Activated CD8-positive, alpha-beta T cell treated with anti-CD3 and anti-CD28 coated beads for 36 hours (primary cell): ENCODE measurements around the gene ATPAF2. TPM values are rescaled to one million over a fixed set of nuclear protein-coding genes. Genes with fewer than 3 reads are reported as not detected.

Source experiments
- ATAC-seq: fragments of 200-7000 bp; cut with Tn5 transposase; one replicate; pipeline ENCODE4 v1.10.0; 2021; ENCODE audit warnings: mild to moderate bottlenecking, moderate library complexity
- CTCF ChIA-PET: fragments of 350-600 bp; sonication (Branson Sonifier 250); formaldehyde crosslinking; loops from one replicate; lab custom pipeline; 2021; ENCODE audit warnings: antibody characterized with exemption; lab: Charles Lee
- POLR2A ChIA-PET: fragments of 350-600 bp; sonication (Branson Sonifier 250); formaldehyde crosslinking; loops from one replicate; lab custom pipeline; 2021; ENCODE audit warnings: antibody characterized with exemption; lab: Charles Lee
- DNase-seq: peaks from one replicate; pipeline ENCODE4 v3.0.0-alpha.2; 2020
- H3K27ac Mint-ChIP-seq: one replicate; pipeline ENCODE4 v1.8.0; 2021; ENCODE audit warnings: mild to moderate bottlenecking, mixed read lengths
- H3K27me3 Mint-ChIP-seq: one replicate; pipeline ENCODE4 v1.8.0; 2021; ENCODE audit warnings: mixed read lengths
- H3K36me3 Mint-ChIP-seq: one replicate; pipeline ENCODE4 v1.8.0; 2021; ENCODE audit warnings: low read depth, mixed read lengths
- H3K4me1 Mint-ChIP-seq: one replicate; pipeline ENCODE4 v1.8.0; 2021; ENCODE audit warnings: low read depth, mixed read lengths
- H3K4me3 Mint-ChIP-seq: one replicate; pipeline ENCODE4 v1.8.0; 2021; ENCODE audit warnings: mild to moderate bottlenecking, moderate library complexity, mixed read lengths
- H3K9me3 Mint-ChIP-seq: one replicate; pipeline ENCODE4 v1.8.0; 2021; ENCODE audit warnings: mixed read lengths
- intact Hi-C: fragments of 100-400 bp; cut with micrococcal nuclease; formaldehyde crosslinking; loops from one replicate; pipeline ENCODE4 v1.10.0; 2022
- total RNA-seq, 2 experiments: library from RNA; stranded (reverse); gene quantifications; one replicate each; pipeline ENCODE4 v1.2.3, GENCODE V29; 2021
- TF ChIP-seq, protein P1 (sequence below): fragments of 200-600 bp; IDR thresholded peaks from one replicate; pipeline ENCODE4 v1.8.0; 2022; ENCODE audit warnings: antibody characterized with exemption, mild to moderate bottlenecking

ATPAF2 gene
- total RNA-seq, 2 experiments from 2014 or later, result 28.5 to 29.7 TPM

DNA sequence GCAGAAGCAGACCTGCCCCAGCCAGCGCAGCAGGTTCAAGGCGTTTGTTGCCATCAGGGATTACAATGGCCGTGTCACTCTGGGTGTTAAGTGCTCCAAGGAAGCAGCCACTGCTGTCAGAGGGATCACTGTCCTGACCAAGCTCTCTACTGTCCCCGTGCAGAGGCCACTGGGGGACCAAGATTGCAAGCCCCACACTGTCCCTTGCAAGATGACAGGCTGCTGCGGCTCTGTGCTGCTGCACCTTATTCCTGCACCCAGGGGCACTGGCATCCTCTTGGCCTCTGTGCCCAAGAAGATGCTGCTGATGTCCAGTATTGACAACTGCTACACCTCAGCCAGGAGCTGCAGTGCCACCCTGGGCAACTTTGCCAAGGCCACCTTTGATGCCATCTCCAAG, 27.7 kb downstream of the ATPAF2 start:
- H3K27ac Mint-ChIP-seq, result no peak overlapping the region
- TF ChIP-seq, protein P1, sequence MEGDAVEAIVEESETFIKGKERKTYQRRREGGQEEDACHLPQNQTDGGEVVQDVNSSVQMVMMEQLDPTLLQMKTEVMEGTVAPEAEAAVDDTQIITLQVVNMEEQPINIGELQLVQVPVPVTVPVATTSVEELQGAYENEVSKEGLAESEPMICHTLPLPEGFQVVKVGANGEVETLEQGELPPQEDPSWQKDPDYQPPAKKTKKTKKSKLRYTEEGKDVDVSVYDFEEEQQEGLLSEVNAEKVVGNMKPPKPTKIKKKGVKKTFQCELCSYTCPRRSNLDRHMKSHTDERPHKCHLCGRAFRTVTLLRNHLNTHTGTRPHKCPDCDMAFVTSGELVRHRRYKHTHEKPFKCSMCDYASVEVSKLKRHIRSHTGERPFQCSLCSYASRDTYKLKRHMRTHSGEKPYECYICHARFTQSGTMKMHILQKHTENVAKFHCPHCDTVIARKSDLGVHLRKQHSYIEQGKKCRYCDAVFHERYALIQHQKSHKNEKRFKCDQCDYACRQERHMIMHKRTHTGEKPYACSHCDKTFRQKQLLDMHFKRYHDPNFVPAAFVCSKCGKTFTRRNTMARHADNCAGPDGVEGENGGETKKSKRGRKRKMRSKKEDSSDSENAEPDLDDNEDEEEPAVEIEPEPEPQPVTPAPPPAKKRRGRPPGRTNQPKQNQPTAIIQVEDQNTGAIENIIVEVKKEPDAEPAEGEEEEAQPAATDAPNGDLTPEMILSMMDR, result no peak
- DNase-seq (no peak), ATAC-seq (no peak)
- no peaks in the 10 kb centered on the region for H3K9me3 Mint-ChIP-seq
- ChIA-PET CTCF (no interaction called here), POLR2A (no interaction called here)
- H3K4me1 Mint-ChIP-seq, result peaks cover 6% of the 10 kb centered on the region
- no peaks in the 10 kb centered on the region for H3K27me3 Mint-ChIP-seq
- H3K4me3 Mint-ChIP-seq, result no peak overlapping the region
- intact Hi-C loops, result no loop called here
- peaks cover 5% of the 10 kb centered on the region for H3K36me3 Mint-ChIP-seq

DNA sequence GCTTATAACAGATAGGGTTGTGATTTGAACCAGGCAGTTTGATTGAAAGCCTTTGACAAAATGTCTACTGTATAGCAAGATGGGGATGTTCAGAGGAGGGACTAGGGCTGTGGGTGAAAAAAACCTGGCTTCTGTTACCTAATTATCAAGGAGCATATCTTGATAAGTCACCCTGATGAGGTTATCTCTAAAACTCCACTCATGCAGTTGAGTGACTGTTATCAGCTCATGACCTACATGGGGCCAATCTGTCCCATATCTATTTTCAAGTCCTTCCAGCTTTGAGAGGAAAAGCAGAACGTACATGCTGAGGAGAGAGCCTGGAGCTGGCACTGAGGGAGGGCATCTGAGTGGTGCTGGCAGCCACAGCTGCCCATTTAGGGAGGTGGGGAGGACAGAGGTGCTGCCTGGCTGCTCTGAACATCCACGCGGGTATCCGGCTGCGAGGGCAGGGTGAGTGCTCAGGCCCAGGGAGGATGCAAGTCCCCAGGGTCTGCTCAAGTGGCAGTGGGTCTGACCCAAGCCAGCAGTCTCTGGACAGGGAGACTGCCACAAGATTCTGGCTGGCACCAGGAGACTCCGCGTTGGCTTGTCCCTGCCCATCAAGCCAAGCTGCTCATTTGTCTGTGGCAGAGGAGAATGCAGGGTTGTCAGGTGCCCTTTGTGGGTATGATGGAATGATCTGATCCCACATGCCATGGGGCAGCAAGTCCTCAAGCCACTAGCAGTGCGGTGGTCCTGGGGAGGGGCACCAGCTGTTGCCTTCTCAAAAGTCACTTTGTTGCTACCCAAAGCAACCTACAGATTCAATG, 29.2 kb downstream of the ATPAF2 start:
- H3K9me3 Mint-ChIP-seq, result no peaks in the 10 kb centered on the region
- intact Hi-C loops, result no loop called here
- ChIA-PET CTCF (interaction anchor here (1.9 to 2.7 kb wide), 2 partner anchors 24 kb away, joined by 4 to 9 read pairs; no protein-coding TSS in a partner anchor), POLR2A (no interaction called here)
- H3K4me3 Mint-ChIP-seq, result no peak overlapping the region
- no peaks in the 10 kb centered on the region for H3K27me3 Mint-ChIP-seq
- no peak for ATAC-seq
- H3K4me1 Mint-ChIP-seq, result peaks cover 6% of the 10 kb centered on the region
- no peak for DNase-seq
- H3K36me3 Mint-ChIP-seq, result peaks cover 4% of the 10 kb centered on the region
- TF ChIP-seq, protein P1, result no peak
- no peak overlapping the region for H3K27ac Mint-ChIP-seq

DNA sequence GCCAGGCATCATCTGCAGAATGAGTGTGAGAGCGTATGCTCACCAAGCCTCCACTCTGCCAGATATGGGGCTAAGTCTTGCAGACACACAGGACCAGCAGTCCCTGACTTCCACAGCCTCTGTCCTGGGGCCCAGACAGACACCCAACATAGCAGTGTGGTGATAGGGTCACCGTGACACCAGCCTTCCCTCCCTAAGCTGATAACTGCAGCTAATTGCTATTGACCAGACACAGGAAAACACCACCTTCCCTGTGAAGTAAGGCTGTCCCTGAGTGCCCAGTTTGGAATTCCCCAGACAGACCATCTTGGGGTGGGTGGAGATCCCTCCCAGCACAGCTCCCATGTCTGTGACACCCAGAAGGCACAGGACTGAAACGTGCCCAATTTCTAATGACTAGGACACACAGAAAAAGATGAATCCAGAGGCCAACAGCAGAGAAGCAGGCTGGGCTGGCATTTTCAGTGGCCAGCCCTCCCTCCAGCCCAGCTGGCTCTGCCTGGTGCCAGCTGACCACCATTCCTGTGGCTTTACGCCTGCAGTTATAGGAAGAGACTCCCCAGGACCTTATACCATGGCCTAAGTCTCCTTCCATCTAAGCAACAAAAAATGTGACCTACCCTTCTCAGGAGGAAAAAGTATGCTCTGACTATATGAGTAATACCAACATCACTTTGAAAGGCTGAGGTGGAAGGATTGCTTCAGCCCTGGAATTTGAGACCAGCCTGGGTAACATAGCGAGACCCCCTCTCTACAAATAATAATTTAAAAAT, 30.3 kb downstream of the ATPAF2 start:
- intact Hi-C loops, result no loop called here
- Mint-ChIP-seq H3K36me3 (peaks cover 4% of the 10 kb centered on the region), H3K4me3 (no peak overlapping the region), H3K4me1 (no peaks in the 10 kb centered on the region), H3K27ac (no peak overlapping the region), H3K9me3 (no peaks in the 10 kb centered on the region), H3K27me3 (no peaks in the 10 kb centered on the region)
- no peak for ATAC-seq
- TF ChIP-seq, protein P1, result no peak
- no peak for DNase-seq
- ChIA-PET CTCF (interaction anchor here (1.9 to 2.7 kb wide), 2 partner anchors 23 to 25 kb away, joined by 4 to 9 read pairs; no protein-coding TSS in a partner anchor), POLR2A (no interaction called here)

DNA sequence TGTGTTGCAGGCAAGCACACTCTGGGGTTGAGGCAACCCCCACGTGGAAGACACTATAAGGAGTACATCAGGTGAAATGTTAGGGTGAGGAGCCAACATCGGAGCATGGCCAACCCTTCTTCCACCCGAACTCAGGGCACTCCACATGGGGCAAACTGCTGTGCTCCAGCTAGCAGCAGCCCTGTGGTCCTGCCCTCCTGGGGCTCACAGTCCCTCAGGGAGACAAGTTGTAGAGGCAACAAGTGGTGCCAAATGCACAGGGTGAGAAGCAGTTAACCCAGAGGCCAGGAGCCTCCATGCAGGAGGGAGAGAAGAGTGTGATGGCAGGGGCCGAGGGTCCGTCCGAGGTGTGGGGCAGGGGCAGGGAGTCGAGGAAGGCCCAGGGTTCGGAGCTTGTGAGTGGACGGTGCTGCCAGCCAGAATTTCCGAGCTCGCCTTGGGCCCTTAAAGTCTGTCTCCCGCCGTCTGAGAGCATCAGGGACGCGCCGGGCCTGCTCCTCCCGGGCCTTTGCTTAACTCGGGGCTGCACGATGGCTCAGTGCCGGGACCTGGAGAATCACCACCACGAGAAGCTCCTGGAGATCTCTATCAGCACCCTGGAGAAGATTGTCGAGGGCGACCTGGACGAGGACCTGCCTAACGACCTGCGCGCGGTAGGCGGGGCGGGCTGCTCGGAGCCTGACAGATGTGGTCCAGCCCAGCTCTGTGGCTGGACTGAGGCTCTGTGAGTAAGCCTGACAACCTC, 32.3 kb downstream of the ATPAF2 start:
- Mint-ChIP-seq H3K27ac (no peak overlapping the region), H3K36me3 (peaks cover 2% of the 10 kb centered on the region), H3K9me3 (no peaks in the 10 kb centered on the region), H3K27me3 (no peaks in the 10 kb centered on the region), H3K4me3 (no peak overlapping the region), H3K4me1 (no peaks in the 10 kb centered on the region)
- intact Hi-C loops, result no loop called here
- ChIA-PET CTCF (interaction anchor here (1.4 kb wide), 1 partner anchor 12 kb away, joined by 3 read pairs; no protein-coding TSS in a partner anchor), POLR2A (interaction anchor here (1.1 kb wide), 1 partner anchor 81 kb away, joined by 3 read pairs; no protein-coding TSS in a partner anchor)
- TF ChIP-seq, protein P1, result no peak
- no peak for DNase-seq
- ATAC-seq, result no peak
